ENCODE results near the gene ZBTB21. TPM values are rescaled to one million over a fixed set of nuclear protein-coding genes. Genes with fewer than 3 reads are reported as not detected.

Gene ZBTB21
- total RNA-seq, 4 donors from 2014 or later, result 6.1 to 20.4 (median 14.1) TPM

DNA sequence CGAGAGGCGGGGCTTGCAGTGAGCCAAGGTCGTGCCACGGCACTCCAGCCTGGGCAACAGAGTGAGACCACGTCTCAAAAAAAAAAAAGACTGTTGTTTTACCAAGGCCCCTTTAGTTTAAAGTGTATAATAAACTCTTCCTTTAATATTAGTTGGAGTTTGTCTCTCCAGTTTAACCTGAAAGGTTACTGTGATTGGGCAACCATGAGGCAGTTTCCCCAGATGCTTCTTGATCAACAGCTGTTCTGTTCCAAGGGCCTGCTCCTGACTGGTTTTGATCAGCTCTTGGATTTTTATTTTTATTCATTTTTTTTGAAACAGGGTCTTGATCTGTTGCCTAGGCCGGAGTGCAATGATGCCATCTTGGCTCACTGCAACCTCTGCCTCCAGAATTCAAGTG, 38.3 kb downstream of the ZBTB21 start:
- no peak for DNase-seq
- H3K4me1 ChIP-seq, result peaks cover 0 to 6% (median 2%) of the 10 kb centered on the region in 4 donors
- TF ChIP-seq POLR2A (IDR thresholded peaks at IDR 0.05), result no peak
- no peak for TF ChIP-seq CTCF (IDR thresholded peaks at IDR 0.05)
- H3K9me3 ChIP-seq, result no peaks in the 10 kb centered on the region
- H3K27ac ChIP-seq, result no peak overlapping the region
- no peaks in the 10 kb centered on the region for H3K27me3 ChIP-seq
- no peaks in the 10 kb centered on the region for H3K36me3 ChIP-seq
- no peak overlapping the region for H3K4me3 ChIP-seq

GRCh38 chr21:41970751-41971653, 39.2 kb downstream of the ZBTB21 start:
- peaks cover 0 to 6% (median 2%) of the 10 kb centered on the region in 4 donors for H3K4me1 ChIP-seq
- peak in 2 of 3 donors; percentile 7 to 39 for DNase-seq

GRCh38 chr21:41970106-41970391, 40.1 kb downstream of the ZBTB21 start:
- Histone ChIP-seq H3K9me3 (no peaks in the 10 kb centered on the region), H3K36me3 (no peaks in the 10 kb centered on the region), H3K4me3 (no peak overlapping the region), H3K27me3 (no peaks in the 10 kb centered on the region), H3K27ac (no peak overlapping the region), H3K4me1 (peaks cover 0 to 6% (median 2%) of the 10 kb centered on the region in 4 donors)
- TF ChIP-seq CTCF (IDR thresholded peaks at IDR 0.05), result no peak
- no peak for TF ChIP-seq POLR2A (IDR thresholded peaks at IDR 0.05)
- DNase-seq, result peak in 1 of 3 donors; percentile 32

More at GRCh38 chr21:41970751-41971653, 39.2 kb downstream of the ZBTB21 start:
- TF ChIP-seq POLR2A (IDR thresholded peaks at IDR 0.05) (no peak), CTCF (IDR thresholded peaks at IDR 0.05) (no peak)
- H3K36me3 ChIP-seq, result no peaks in the 10 kb centered on the region
- no peaks in the 10 kb centered on the region for H3K9me3 ChIP-seq
- H3K27me3 ChIP-seq, result no peaks in the 10 kb centered on the region
- H3K27ac ChIP-seq, result no peak overlapping the region
- H3K4me3 ChIP-seq, result no peak overlapping the region

- H3K4me1 ChIP-seq, result no peaks in the 10 kb centered on the region
- H3K9me3 ChIP-seq, result no peaks in the 10 kb centered on the region
- H3K36me3 ChIP-seq, result no peaks in the 10 kb centered on the region
- no peak for TF ChIP-seq CTCF (IDR thresholded peaks at IDR 0.05)
- DNase-seq, result peak in 1 of 3 donors; percentile 15
- no peak overlapping the region for H3K4me3 ChIP-seq
- no peaks in the 10 kb centered on the region for H3K27me3 ChIP-seq
- H3K27ac ChIP-seq, result no peak overlapping the region
These were observed 42.5 kb downstream of the ZBTB21 start for GRCh38 chr21:41967708-41968107.

GRCh38 chr21:41966872-41967621, 43.1 kb downstream of the ZBTB21 start:
- Histone ChIP-seq H3K4me1 (no peaks in the 10 kb centered on the region), H3K27ac (no peak overlapping the region), H3K36me3 (no peaks in the 10 kb centered on the region), H3K4me3 (no peak overlapping the region), H3K27me3 (no peaks in the 10 kb centered on the region), H3K9me3 (no peaks in the 10 kb centered on the region)
- TF ChIP-seq CTCF (IDR thresholded peaks at IDR 0.05) (no peak), POLR2A (IDR thresholded peaks at IDR 0.05) (no peak)
- DNase-seq, result peak; percentile 1 to 31 (median 19)
